CD4-positive, alpha-beta T cell (primary cell): ENCODE measurements around the gene BTBD19. TPM values are rescaled to one million over a fixed set of nuclear protein-coding genes. Genes with fewer than 3 reads are reported as not detected.

Experiments
- ATAC-seq: fragments of 200-7000 bp; cut with Tn5 transposase; one replicate; pipeline ENCODE4 v1.10.0; 2022; ENCODE audit warnings: mild to moderate bottlenecking; ENCODE audit not compliant: poor library complexity
- CTCF ChIA-PET: fragments of 350-600 bp; sonication (Branson Sonifier 250); formaldehyde crosslinking; loops from one replicate; lab custom pipeline; 2021; ENCODE audit warnings: antibody characterized with exemption, inconsistent platforms; lab: Charles Lee
- POLR2A ChIA-PET: fragments of 350-600 bp; sonication (Branson Sonifier 250); formaldehyde crosslinking; loops from one replicate; lab custom pipeline; 2021; ENCODE audit warnings: antibody characterized with exemption, inconsistent platforms; lab: Charles Lee
- DNase-seq, 14 experiments: peaks; one replicate each; pipeline ENCODE4 v3.0.0-alpha.2; 2013 to 2020; ENCODE audit warnings: mixed read lengths in 2 of 14
- H3K27ac ChIP-seq, 2 donors: one replicate each; pipeline versions ENCODE4 v1.5.1 to v1.7.0; 2013; ENCODE audit warnings: low read length in 2 of 2, low read depth in 1 of 2, mild to moderate bottlenecking in 1 of 2
- H3K27me3 ChIP-seq, 2 experiments: 1 replicate in 1 of 2; 2 replicates in 1 of 2; pipeline versions ENCODE4 v1.6.1 to v1.7.0; 2013; ENCODE audit warnings: low read length in 2 of 2, control low read depth in 1 of 2, mild to moderate bottlenecking in 1 of 2, moderate library complexity in 1 of 2; ENCODE audit not compliant: insufficient read depth in 2 of 2, control insufficient read depth in 1 of 2
- H3K36me3 ChIP-seq: one replicate; pipeline ENCODE4 v1.6.1; 2013; ENCODE audit warnings: low read length, control low read depth; ENCODE audit not compliant: insufficient read depth
- H3K4me1 ChIP-seq: one replicate; pipeline ENCODE4 v1.6.1; 2013; ENCODE audit warnings: low read length, control low read depth; ENCODE audit not compliant: insufficient read depth
- H3K4me3 ChIP-seq: one replicate; pipeline ENCODE4 v1.5.1; 2013; ENCODE audit warnings: mild to moderate bottlenecking, low read length, moderate library complexity
- H3K9me3 ChIP-seq, 2 experiments: 1 replicate in 1 of 2; 2 replicates in 1 of 2; pipeline versions ENCODE4 v1.6.1 to v1.7.0; 2013; ENCODE audit warnings: low read length in 2 of 2, mild to moderate bottlenecking in 2 of 2, control low read depth in 1 of 2, moderate library complexity in 1 of 2; ENCODE audit not compliant: control insufficient read depth in 1 of 2, insufficient read depth in 1 of 2
- H3K27ac Mint-ChIP-seq: one replicate; pipeline ENCODE4 v1.8.0; 2020; ENCODE audit warnings: mixed read lengths
- H3K27me3 Mint-ChIP-seq: one replicate; pipeline ENCODE4 v1.8.0; 2021; ENCODE audit warnings: mixed read lengths
- H3K36me3 Mint-ChIP-seq: one replicate; pipeline ENCODE4 v1.8.0; 2021; ENCODE audit warnings: low read depth, mixed read lengths
- H3K4me1 Mint-ChIP-seq: one replicate; pipeline ENCODE4 v1.8.0; 2021; ENCODE audit warnings: low read depth, mixed read lengths
- H3K4me3 Mint-ChIP-seq: one replicate; pipeline ENCODE4 v1.8.0; 2020; ENCODE audit warnings: mild to moderate bottlenecking, mixed read lengths
- H3K9me3 Mint-ChIP-seq: one replicate; pipeline ENCODE4 v1.8.0; 2020; ENCODE audit warnings: mixed read lengths
- CTCF ChIP-seq: fragments of 200-600 bp; IDR thresholded peaks from one replicate; pipeline ENCODE4 v1.8.0; 2022; ENCODE audit warnings: antibody characterized with exemption, mild to moderate bottlenecking
- intact Hi-C, 2 experiments: fragments of 100-400 bp; cut with DNase I in 1 of 2; cut with micrococcal nuclease in 1 of 2; formaldehyde crosslinking; loops; one replicate each; pipeline versions ENCODE4 v1.15.1 to v1.9.0; 2023 to 2025; cut with DNase I, micrococcal nuclease
- total RNA-seq, 174 experiments: library from RNA in 2 of 174; stranded (reverse) in 2 of 174; gene quantifications; one replicate each; pipeline ENCODE4 v1.2.3 and lab custom pipeline; 2021 to 2026

Gene BTBD19
- total RNA-seq, 2 experiments from 2014 or later = 35.9 to 36.5 TPM

- no peaks in the 10 kb centered on the region for H3K27me3 Mint-ChIP-seq
- H3K27ac Mint-ChIP-seq = peak overlapping the region; percentile 89
- no peak overlapping the region for H3K4me3 ChIP-seq
- ChIA-PET POLR2A (interaction anchor here (0.6 to 1.9 kb wide), 4 partner anchors 21 to 57 kb away, joined by 3 to 8 read pairs (median 4); partner anchors contain the start of gene PLK3), CTCF (interaction anchor here (1.3 to 3.8 kb wide), 2 partner anchors 21 to 49 kb away, joined by 3 to 14 read pairs; partner anchors contain the start of gene PLK3)
- H3K36me3 Mint-ChIP-seq = peaks cover 57% of the 10 kb centered on the region
- peaks cover 42% of the 10 kb centered on the region for H3K4me1 ChIP-seq
- H3K27ac ChIP-seq = no peak overlapping the region
- DNase-seq (no peak), ATAC-seq (no peak)
- H3K36me3 ChIP-seq = peaks cover 53% of the 10 kb centered on the region
- peak overlapping the region; percentile 69 for H3K4me3 Mint-ChIP-seq
- no peak for TF ChIP-seq CTCF
- H3K9me3 ChIP-seq = no peaks in the 10 kb centered on the region
- intact Hi-C loops = loop anchor here in 1 of 2 experiments (5.0 to 10.0 kb wide), 5 partner anchors 47 to 716 kb away; partner anchors contain the start of genes ARMH1, MUTYH, RNU5D-1 and TESK2
- H3K27me3 ChIP-seq = no peaks in the 10 kb centered on the region
- H3K9me3 Mint-ChIP-seq = no peaks in the 10 kb centered on the region
- H3K4me1 Mint-ChIP-seq = peaks cover 53% of the 10 kb centered on the region
Measured at GRCh38 chr1:44778705-44779576, 29.4 kb upstream of the BTBD19 start.

GRCh38 chr1:44780583-44781121, 27.7 kb upstream of the BTBD19 start:
- Histone ChIP-seq H3K4me1 (peaks cover 49% of the 10 kb centered on the region), H3K27me3 (no peaks in the 10 kb centered on the region), H3K27ac (no peak overlapping the region), H3K4me3 (no peak overlapping the region), H3K36me3 (peaks cover 53% of the 10 kb centered on the region), H3K9me3 (no peaks in the 10 kb centered on the region)
- Mint-ChIP-seq H3K27me3 (no peaks in the 10 kb centered on the region), H3K27ac (no peak overlapping the region), H3K4me1 (peaks cover 57% of the 10 kb centered on the region), H3K9me3 (no peaks in the 10 kb centered on the region), H3K36me3 (peaks cover 57% of the 10 kb centered on the region), H3K4me3 (no peak overlapping the region)
- ChIA-PET POLR2A (interaction anchor here (0.9 to 1.7 kb wide), 2 partner anchors 39 to 559 kb away, joined by 3 to 4 read pairs; partner anchors contain the start of genes MUTYH and TOE1), CTCF (no interaction called here)
- no peak for ATAC-seq
- intact Hi-C loops = loop anchor here in 1 of 2 experiments (5.0 kb wide), 2 partner anchors 42 to 522 kb away; no protein-coding TSS in a partner anchor
- no peak for TF ChIP-seq CTCF
- no peak for DNase-seq

DNA sequence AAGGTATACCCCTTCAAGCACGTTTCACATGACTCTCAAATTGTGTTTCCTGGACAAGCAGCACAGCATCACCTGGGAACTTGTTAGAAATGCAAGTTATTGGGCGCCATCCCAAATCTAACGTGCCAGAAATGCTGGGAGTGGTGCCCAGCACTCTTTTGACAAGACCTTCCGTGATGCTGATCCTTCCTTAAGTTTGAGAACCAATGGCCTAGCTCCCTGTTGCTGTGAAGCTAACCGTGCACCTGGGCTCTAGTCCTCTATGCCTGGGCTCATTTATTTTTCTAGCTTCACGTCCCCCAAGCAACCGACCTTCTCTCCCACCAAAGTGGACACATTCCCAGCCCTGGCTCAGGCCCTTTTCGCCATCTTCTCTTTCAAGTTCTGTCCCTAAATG, 24.6 kb upstream of the BTBD19 start:
- Histone ChIP-seq H3K27me3 (no peaks in the 10 kb centered on the region), H3K36me3 (peaks cover 30% of the 10 kb centered on the region), H3K4me3 (peak overlapping the region; percentile 53), H3K4me1 (peaks cover 35% of the 10 kb centered on the region), H3K27ac (no peak overlapping the region), H3K9me3 (no peaks in the 10 kb centered on the region)
- ATAC-seq = no peak
- Mint-ChIP-seq H3K9me3 (no peaks in the 10 kb centered on the region), H3K27me3 (no peaks in the 10 kb centered on the region), H3K27ac (peak overlapping the region; percentile 29), H3K4me1 (peaks cover 36% of the 10 kb centered on the region), H3K36me3 (peaks cover 28% of the 10 kb centered on the region), H3K4me3 (peak overlapping the region; percentile 63)
- no peak for DNase-seq
- intact Hi-C loops = loop anchor here in 1 of 2 experiments (5.0 kb wide), 2 partner anchors 39 to 519 kb away; no protein-coding TSS in a partner anchor
- POLR2A ChIA-PET = interaction anchor here (1.1 to 5.6 kb wide), 8 partner anchors 8 to 556 kb away, joined by 3 to 61 read pairs (median 18); partner anchors contain the start of genes BTBD19, MUTYH, PLK3 and RNU5D-1
- no peak for TF ChIP-seq CTCF
- CTCF ChIA-PET = interaction anchor here (1.1 to 3.6 kb wide), 4 partner anchors 8 to 62 kb away, joined by 3 to 20 read pairs (median 15); partner anchors contain the start of genes PLK3, RNU5D-1 and RPS8
